Central memory CD8-positive, alpha-beta T cell (primary cell): ENCODE measurements around the gene IQSEC1.

Source experiments
- ATAC-seq: fragments of 150-1000 bp; cut with Tn5 transposase; replicated peaks from 2 replicates; pipeline ENCODE4 v1.10.0; 2022; ENCODE audit warnings: mild to moderate bottlenecking, moderate FRiP score, moderate number of reproducible peaks; ENCODE audit not compliant: poor library complexity, severe bottlenecking; ENCODE audit errors: extremely low read depth
- DNase-seq, 2 donors: peaks; one replicate each; pipeline ENCODE4 v3.0.0; 2021; ENCODE audit warnings: low spot score in 2 of 2
- H3K27ac Mint-ChIP-seq: one replicate; pipeline ENCODE4 v1.8.0; 2022; ENCODE audit warnings: low read depth, mild to moderate bottlenecking, moderate library complexity, mixed read lengths
- H3K27me3 Mint-ChIP-seq: one replicate; pipeline ENCODE4 v1.8.0; 2022; ENCODE audit warnings: mixed read lengths
- H3K36me3 Mint-ChIP-seq: one replicate; pipeline ENCODE4 v1.8.0; 2022; ENCODE audit warnings: mild to moderate bottlenecking, moderate library complexity, mixed read lengths; ENCODE audit not compliant: insufficient read depth
- H3K4me1 Mint-ChIP-seq: one replicate; pipeline ENCODE4 v1.8.0; 2022; ENCODE audit warnings: mixed read lengths
- H3K4me3 Mint-ChIP-seq: one replicate; pipeline ENCODE4 v1.8.0; 2022; ENCODE audit warnings: mild to moderate bottlenecking, moderate library complexity, mixed read lengths
- H3K9me3 Mint-ChIP-seq: one replicate; pipeline ENCODE4 v1.8.0; 2022; ENCODE audit warnings: mixed read lengths

The IQSEC1 gene

DNA sequence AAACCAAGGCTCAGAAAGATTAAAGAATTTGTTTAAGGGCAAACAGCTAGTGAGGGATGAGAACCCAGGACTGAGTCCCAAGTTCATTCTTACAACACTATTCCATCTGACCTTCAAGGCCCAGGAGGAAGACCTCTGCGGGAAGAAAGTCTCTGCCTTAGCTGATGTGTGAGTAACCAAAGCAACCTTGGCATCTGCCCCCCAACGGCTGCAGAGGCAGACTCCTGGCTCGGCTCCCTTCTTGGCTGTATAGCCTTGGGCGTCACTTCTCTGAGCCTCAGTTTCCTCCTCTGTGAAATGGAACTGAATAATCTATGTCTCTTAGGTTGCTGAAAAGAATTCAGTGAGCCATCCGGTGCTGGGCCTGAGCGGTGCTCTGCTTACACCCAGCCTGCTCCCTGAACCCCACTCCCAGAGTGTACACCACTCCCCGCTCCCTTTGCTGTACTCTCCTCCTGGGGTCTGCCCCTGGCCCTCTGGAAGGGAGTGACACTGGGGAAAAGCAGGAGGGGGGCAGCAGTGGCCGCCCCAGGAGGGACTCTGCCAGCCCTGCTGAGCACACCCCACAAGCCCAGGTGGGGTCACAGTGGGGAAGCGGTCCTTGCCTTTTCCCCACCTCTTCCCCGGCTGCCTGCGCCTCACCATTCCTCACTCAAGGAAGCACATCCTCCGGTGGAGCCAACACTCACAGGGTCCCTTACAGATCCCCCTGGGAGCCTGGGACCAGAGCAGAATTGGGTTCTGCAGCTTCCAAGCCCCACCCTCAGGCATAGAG lies 97.3 kb downstream of the IQSEC1 start:
- ATAC-seq, result no peak
- Mint-ChIP-seq H3K27ac (peak overlapping the region; percentile 69), H3K4me3 (no peak overlapping the region), H3K9me3 (no peaks in the 10 kb centered on the region), H3K4me1 (peaks cover 80% of the 10 kb centered on the region), H3K36me3 (peaks cover 31% of the 10 kb centered on the region), H3K27me3 (no peaks in the 10 kb centered on the region)
- no peak for DNase-seq

DNA sequence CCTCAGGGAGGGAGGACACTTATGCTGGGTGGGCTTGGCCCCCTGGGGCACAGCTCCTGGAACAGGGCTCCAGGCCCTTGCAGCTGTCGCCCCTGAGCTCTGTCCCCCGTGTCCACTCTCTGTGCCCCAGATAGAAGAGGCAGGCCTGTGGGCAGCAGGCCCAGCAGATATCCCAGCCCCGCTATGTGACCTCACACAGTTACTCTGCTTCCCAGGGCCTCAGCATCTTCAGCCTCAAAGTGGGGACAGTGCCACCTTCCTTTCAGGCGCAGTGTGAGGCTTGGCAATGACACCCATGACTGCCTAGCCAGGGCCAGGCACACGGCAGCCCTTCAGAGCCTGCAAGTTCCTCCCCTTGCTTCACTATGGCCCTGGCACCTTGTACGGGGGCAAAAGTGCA lies 98.4 kb downstream of the IQSEC1 start:
- peaks cover 81% of the 10 kb centered on the region for H3K4me1 Mint-ChIP-seq
- peak overlapping the region; percentile 69 for H3K27ac Mint-ChIP-seq
- peaks cover 28% of the 10 kb centered on the region for H3K36me3 Mint-ChIP-seq
- no peaks in the 10 kb centered on the region for H3K9me3 Mint-ChIP-seq
- ATAC-seq (no peak), DNase-seq (no peak)
- peak overlapping the region; percentile 51 for H3K4me3 Mint-ChIP-seq
- H3K27me3 Mint-ChIP-seq, result no peaks in the 10 kb centered on the region

DNA sequence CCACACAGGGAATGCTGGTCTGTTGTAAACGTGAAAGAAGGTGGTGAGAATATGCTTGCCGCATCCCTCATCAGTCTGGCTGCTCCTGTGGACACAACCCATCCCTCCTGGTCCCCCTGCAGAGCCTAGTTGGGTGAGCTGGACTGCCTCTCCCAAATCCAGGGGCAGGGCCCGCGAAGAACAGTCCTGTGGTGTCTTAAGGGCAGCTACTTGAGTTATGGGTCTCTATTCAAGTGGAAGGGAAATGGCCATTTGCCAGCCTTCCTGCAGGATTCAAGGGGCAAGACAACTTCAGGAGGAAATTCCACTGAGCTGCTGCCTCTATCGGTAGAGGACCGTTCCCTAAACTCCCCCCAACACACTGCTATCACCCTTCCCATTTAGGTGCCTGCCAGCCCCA lies 98.9 kb downstream of the IQSEC1 start:
- no peaks in the 10 kb centered on the region for H3K9me3 Mint-ChIP-seq
- ATAC-seq (no peak), DNase-seq (no peak)
- peaks cover 78% of the 10 kb centered on the region for H3K4me1 Mint-ChIP-seq
- H3K27me3 Mint-ChIP-seq, result no peaks in the 10 kb centered on the region
- no peak overlapping the region for H3K27ac Mint-ChIP-seq
- H3K36me3 Mint-ChIP-seq, result peaks cover 26% of the 10 kb centered on the region
- peak overlapping the region; percentile 51 for H3K4me3 Mint-ChIP-seq

DNA sequence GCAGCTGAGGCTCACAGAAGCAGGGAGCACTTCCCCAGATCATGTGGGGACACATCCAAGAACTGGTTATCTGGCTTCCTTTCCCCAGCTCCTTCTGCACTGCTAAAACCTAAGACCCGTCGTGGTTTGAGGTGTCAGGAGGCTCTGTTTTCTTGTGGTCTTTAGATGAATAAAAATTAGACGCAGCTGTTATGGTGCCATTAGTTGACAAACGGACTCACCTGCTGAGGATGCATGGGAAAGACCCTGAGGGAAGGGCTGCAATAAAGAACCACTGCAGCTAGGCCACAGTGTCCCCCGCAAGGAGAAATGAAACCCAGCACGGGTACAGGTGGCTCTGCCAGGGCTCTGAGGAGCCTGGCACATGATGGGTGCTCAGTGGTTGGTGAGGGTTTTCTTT lies 99.4 kb downstream of the IQSEC1 start:
- Mint-ChIP-seq H3K4me1 (peaks cover 78% of the 10 kb centered on the region), H3K27me3 (no peaks in the 10 kb centered on the region), H3K9me3 (no peaks in the 10 kb centered on the region), H3K36me3 (peaks cover 21% of the 10 kb centered on the region), H3K4me3 (peak overlapping the region; percentile 51), H3K27ac (no peak overlapping the region)
- ATAC-seq (peak; percentile 50), DNase-seq (no peak)

GRCh38 chr3:12972781-12973702 lies 100.2 kb downstream of the IQSEC1 start:
- Mint-ChIP-seq H3K27me3 (no peaks in the 10 kb centered on the region), H3K4me1 (peaks cover 83% of the 10 kb centered on the region), H3K36me3 (peaks cover 22% of the 10 kb centered on the region), H3K9me3 (no peaks in the 10 kb centered on the region), H3K4me3 (peak overlapping the region; percentile 12), H3K27ac (peak overlapping the region; percentile 12)
- ATAC-seq, result no peak
- no peak for DNase-seq

DNA sequence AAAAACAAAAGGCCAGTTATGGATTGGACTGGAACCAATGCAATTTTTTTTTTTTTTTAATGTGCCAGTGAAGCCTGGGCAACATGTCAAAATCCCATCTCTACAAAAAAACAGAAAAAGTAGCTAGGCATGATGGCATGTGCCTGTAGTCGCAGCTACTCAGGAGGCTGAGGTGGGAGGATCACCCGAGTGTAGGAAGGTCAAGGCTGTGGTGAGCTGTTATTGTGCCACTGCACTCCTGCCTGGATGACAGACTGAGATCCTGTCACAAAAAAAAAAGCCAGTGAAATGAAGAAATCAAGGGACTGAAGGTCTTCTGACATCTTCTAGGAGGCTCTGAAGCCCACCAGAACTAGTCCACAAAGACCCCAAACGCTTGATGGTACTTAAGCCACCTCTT lies 101.2 kb downstream of the IQSEC1 start:
- Mint-ChIP-seq H3K36me3 (peaks cover 22% of the 10 kb centered on the region), H3K27me3 (no peaks in the 10 kb centered on the region)

DNA sequence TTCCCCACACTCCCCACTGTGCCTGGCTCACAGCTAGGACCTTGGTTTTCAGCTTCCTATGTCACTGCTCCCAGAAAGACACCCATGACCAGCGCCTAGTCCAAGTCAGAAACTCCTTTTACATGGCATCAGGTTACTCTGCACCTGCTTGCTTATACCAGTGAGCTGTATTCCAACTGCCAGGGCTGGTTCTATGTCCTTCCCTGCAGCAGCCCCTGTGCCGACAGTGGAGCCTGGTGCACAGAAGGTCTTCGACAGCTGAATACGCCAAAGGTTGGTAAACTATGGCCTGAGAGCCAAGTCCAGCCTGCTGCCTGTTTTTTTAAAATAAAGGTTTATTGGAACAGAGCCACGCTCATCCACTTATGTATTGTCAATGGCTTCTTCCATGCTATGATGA lies 102.5 kb downstream of the IQSEC1 start:
- Mint-ChIP-seq H3K27ac (peak overlapping the region; percentile 7), H3K4me3 (no peak overlapping the region), H3K36me3 (peaks cover 24% of the 10 kb centered on the region), H3K4me1 (peaks cover 85% of the 10 kb centered on the region), H3K27me3 (no peaks in the 10 kb centered on the region), H3K9me3 (no peaks in the 10 kb centered on the region)
- no peak for DNase-seq
- no peak for ATAC-seq

More for the DNA sequence above, 101.2 kb downstream of the IQSEC1 start:
- ATAC-seq (no peak), DNase-seq (no peak)
- Mint-ChIP-seq H3K4me3 (no peak overlapping the region), H3K4me1 (peaks cover 83% of the 10 kb centered on the region), H3K27ac (peak overlapping the region; percentile 12), H3K9me3 (no peaks in the 10 kb centered on the region)

- Mint-ChIP-seq H3K36me3 (peaks cover 21% of the 10 kb centered on the region), H3K4me1 (peaks cover 85% of the 10 kb centered on the region), H3K27me3 (no peaks in the 10 kb centered on the region), H3K9me3 (no peaks in the 10 kb centered on the region), H3K27ac (no peak overlapping the region), H3K4me3 (no peak overlapping the region)
- DNase-seq, result no peak
- ATAC-seq, result no peak
These were observed 103.7 kb downstream of the IQSEC1 start for GRCh38 chr3:12969486-12969885.

GRCh38 chr3:12968541-12968940 lies 104.7 kb downstream of the IQSEC1 start:
- DNase-seq, result no peak
- Mint-ChIP-seq H3K4me3 (peak overlapping the region; percentile 52), H3K4me1 (peaks cover 85% of the 10 kb centered on the region), H3K27me3 (no peaks in the 10 kb centered on the region), H3K9me3 (no peaks in the 10 kb centered on the region), H3K27ac (no peak overlapping the region), H3K36me3 (peaks cover 21% of the 10 kb centered on the region)
- ATAC-seq, result no peak

GRCh38 chr3:12967606-12968351 lies 105.5 kb downstream of the IQSEC1 start:
- Mint-ChIP-seq H3K4me3 (peak overlapping the region; percentile 52), H3K27ac (no peak overlapping the region), H3K4me1 (peaks cover 85% of the 10 kb centered on the region), H3K36me3 (peaks cover 14% of the 10 kb centered on the region), H3K27me3 (no peaks in the 10 kb centered on the region), H3K9me3 (no peaks in the 10 kb centered on the region)
- peak; percentile 70 to 82 for DNase-seq
- peak; percentile 84 for ATAC-seq

DNA sequence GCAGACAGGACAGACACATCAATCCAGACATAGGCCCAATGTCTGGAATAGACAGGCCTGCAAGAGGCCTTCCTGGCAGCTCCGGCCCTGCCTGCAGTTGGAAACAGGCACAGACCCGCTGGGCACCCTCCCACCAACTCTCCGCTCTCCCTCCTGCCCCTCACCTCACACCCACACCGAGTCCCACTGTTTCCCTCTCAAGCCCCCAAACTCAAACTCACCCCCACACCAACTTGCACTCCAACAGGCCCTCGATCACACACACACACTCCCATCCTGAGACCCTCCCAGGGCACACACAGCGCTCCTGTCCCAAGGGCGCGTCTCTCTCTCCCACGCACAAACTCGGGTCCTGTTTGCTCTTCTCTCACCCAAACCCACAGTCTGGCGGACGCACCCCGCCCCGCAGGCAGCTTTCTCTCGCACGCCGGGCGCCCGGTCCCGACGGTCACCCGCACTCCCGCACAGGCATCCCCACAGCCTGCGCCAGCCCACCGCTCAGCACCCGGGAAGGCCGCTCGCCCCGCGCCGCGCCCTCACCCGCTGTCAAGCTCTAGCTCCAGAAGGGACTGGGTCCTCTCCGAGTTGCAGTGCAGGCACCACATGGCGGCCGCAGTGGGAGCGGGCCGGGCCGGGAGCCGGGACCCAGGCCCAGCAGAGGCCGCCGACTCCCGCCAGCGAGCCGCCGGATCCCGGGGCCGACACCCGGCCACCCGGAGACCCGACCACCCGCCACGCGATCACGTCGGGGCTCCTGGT lies 106.2 kb downstream of the IQSEC1 start:
- Mint-ChIP-seq H3K36me3 (peaks cover 10% of the 10 kb centered on the region), H3K27me3 (no peaks in the 10 kb centered on the region), H3K27ac (peak overlapping the region; percentile 54), H3K9me3 (no peaks in the 10 kb centered on the region), H3K4me3 (peak overlapping the region; percentile 64), H3K4me1 (peaks cover 85% of the 10 kb centered on the region)
- DNase-seq (peak in 1 of 2 donors; percentile 18), ATAC-seq (peak; percentile 3)
